ENCODE data around the gene UBE2I.

- no peak for TF ChIP-seq CTCF (IDR thresholded peaks at IDR 0.05; ENCODE audit: borderline replicate concordance, extremely low read depth, low read length, poor library complexity, severe bottlenecking)
- TF ChIP-seq EZH2 (IDR thresholded peaks at IDR 0.05; ENCODE audit: borderline replicate concordance, low read depth, low read length, severe bottlenecking), result no peak
Observed at GRCh38 chr16:1262846-1263221, 46.6 kb upstream of the UBE2I start.
